Measurements from ENCODE around the gene TMEM171.

DNA sequence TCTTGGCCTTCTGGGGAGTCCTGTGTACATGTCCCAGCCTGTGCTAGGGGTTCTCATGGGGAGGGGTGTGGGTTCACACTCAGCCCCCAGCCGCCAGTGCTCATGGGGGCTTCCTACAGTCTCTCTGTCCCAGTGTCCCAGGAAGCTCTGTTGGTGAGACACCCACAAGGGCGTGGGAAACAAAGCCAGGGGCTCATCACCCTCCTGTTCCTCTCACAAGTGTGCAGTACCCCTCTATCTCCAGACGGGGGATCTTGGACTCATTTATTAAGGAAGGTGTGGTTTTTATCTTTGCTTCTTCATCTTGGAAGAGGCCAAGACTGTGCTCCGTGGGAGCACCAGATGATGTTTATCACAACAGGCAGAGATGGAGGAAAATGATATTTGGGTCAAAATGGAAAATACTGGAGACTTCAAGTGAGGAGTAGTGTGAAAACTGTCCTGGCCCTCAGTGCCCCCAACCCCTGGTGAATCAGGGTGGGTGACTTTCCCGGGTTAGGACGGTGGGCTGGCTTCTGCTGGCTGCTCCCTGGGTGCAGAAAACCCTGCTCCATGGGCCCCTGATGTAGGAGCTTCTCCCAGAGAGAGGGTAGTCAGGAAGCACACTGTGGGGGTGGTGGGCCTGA is 15.2 kb downstream of the TMEM171 start:
- TF ChIP-seq CTCF (IDR thresholded peaks at IDR 0.05) (no peak), POLR2A (IDR thresholded peaks at IDR 0.05) (no peak), POLR2AphosphoS5 (IDR thresholded peaks at IDR 0.05) (no peak)

Data from sigmoid colon (tissue), 4 donors.